Right ventricle myocardium inferior (tissue), 1 donor: ENCODE measurements around the gene JMJD4. TPM values are rescaled to one million over a fixed set of nuclear protein-coding genes. Genes with fewer than 3 reads are reported as not detected.

Source experiments
- ATAC-seq: fragments of 200-7000 bp; cut with Tn5 transposase; one replicate; pipeline ENCODE4 v1.9.1; 2020; ENCODE audit warnings: mild to moderate bottlenecking, moderate library complexity
- DNase-seq: peaks from one replicate; pipeline ENCODE4 v3.0.0; 2021; ENCODE audit errors: missing footprints
- intact Hi-C: fragments of 100-400 bp; cut with DNase I; formaldehyde crosslinking; loops from one replicate; pipeline ENCODE4 v1.11.0; 2022
- total RNA-seq: library from RNA; stranded (reverse); fragmentation: NEBNext Ultra II Directional; extraction: Animal tissue kit (Norgen Biotek cat#: 25700); gene quantifications from one replicate; pipeline ENCODE4 v1.2.1, GENCODE V29; 2021
- donor health status: DM: no; HTN: yes; CAD: no; lungs with severe emphysema.

JMJD4 gene
- total RNA-seq, 1 donor from 2014 or later: 7.1 TPM

- intact Hi-C loops: no loop called here
- ATAC-seq (no peak), DNase-seq (no peak)
These were observed 35.7 kb upstream of the JMJD4 start for GRCh38 chr1:227770812-227771211.

GRCh38 chr1:227769936-227770494, 34.9 kb upstream of the JMJD4 start:
- intact Hi-C loops: loop anchor here (10.0 kb wide), 1 partner anchor 315 kb away; the partner anchor contains the start of gene ARF1
- ATAC-seq (no peak), DNase-seq (no peak)

GRCh38 chr1:227769047-227769935, 34.2 kb upstream of the JMJD4 start:
- DNase-seq (no peak), ATAC-seq (no peak)
- intact Hi-C loops: loop anchor here (10.0 kb wide), 1 partner anchor 316 kb away; the partner anchor contains the start of gene ARF1

GRCh38 chr1:227768640-227769039, 33.5 kb upstream of the JMJD4 start:
- intact Hi-C loops: loop anchor here (10.0 kb wide), 1 partner anchor 316 kb away; the partner anchor contains the start of gene ARF1
- DNase-seq (no peak), ATAC-seq (no peak)

GRCh38 chr1:227768125-227768439, 33.0 kb upstream of the JMJD4 start:
- ATAC-seq: no peak
- DNase-seq: no peak
- intact Hi-C loops: loop anchor here (10.0 kb wide), 1 partner anchor 317 kb away; the partner anchor contains the start of gene ARF1

- intact Hi-C loops: loop anchor here (10.0 kb wide), 1 partner anchor 317 kb away; the partner anchor contains the start of gene ARF1
- ATAC-seq: no peak
- DNase-seq: no peak
These were observed 32.5 kb upstream of the JMJD4 start for GRCh38 chr1:227767401-227768124.

GRCh38 chr1:227766653-227767277, 31.7 kb upstream of the JMJD4 start:
- intact Hi-C loops: loop anchor here (10.0 kb wide), 1 partner anchor 318 kb away; the partner anchor contains the start of gene ARF1
- DNase-seq (no peak), ATAC-seq (no peak)

- DNase-seq (no peak), ATAC-seq (no peak)
- intact Hi-C loops: loop anchor here (10.0 kb wide), 1 partner anchor 319 kb away; the partner anchor contains the start of gene ARF1
These were observed 31.0 kb upstream of the JMJD4 start for GRCh38 chr1:227766015-227766634.

- ATAC-seq: no peak
- DNase-seq: no peak
- intact Hi-C loops: loop anchor here (10.0 kb wide), 1 partner anchor 319 kb away; the partner anchor contains the start of gene ARF1
These were observed 30.3 kb upstream of the JMJD4 start for GRCh38 chr1:227765261-227766014.

GRCh38 chr1:227764019-227764391, 28.9 kb upstream of the JMJD4 start:
- intact Hi-C loops: loop anchor here (10.0 kb wide), 1 partner anchor 321 kb away; the partner anchor contains the start of gene ARF1
- ATAC-seq (no peak), DNase-seq (no peak)

GRCh38 chr1:227763246-227764018, 28.3 kb upstream of the JMJD4 start:
- DNase-seq: no peak
- intact Hi-C loops: loop anchor here (10.0 kb wide), 1 partner anchor 321 kb away; the partner anchor contains the start of gene ARF1

GRCh38 chr1:227762231-227762911, 27.3 kb upstream of the JMJD4 start:
- peak; percentile 87 for ATAC-seq
- intact Hi-C loops: loop anchor here (1.0 to 10.0 kb wide), 2 partner anchors 184 to 322 kb away; partner anchors contain the start of gene ARF1
- DNase-seq: peak; percentile 92

More at GRCh38 chr1:227763246-227764018, 28.3 kb upstream of the JMJD4 start:
- no peak for ATAC-seq

- intact Hi-C loops: loop anchor here (1.0 to 10.0 kb wide), 2 partner anchors 185 to 323 kb away; partner anchors contain the start of gene ARF1
- no peak for ATAC-seq
- DNase-seq: no peak
These were observed 26.6 kb upstream of the JMJD4 start for GRCh38 chr1:227761621-227762230.

- ATAC-seq: no peak
- intact Hi-C loops: loop anchor here (10.0 kb wide), 1 partner anchor 324 kb away; the partner anchor contains the start of gene ARF1
- DNase-seq: no peak
These were observed 25.3 kb upstream of the JMJD4 start for GRCh38 chr1:227760377-227760776.
